Rectal smooth muscle tissue (tissue), 1 donor: Measurements from ENCODE around the gene ITGAE.
"Not testable (repeated sequence)": the region's sequence is repeated elsewhere in the genome, so short reads cannot be mapped to it uniquely, and the experiment has no call there.

ENCODE experiments used
- H3K27ac ChIP-seq: one replicate; pipeline ENCODE4 v1.7.0; 2013; ENCODE audit warnings: low read depth, low read length, inconsistent platforms
- H3K27me3 ChIP-seq: one replicate; pipeline ENCODE4 v1.7.0; 2013; ENCODE audit warnings: low read length; ENCODE audit not compliant: control insufficient read depth, insufficient read depth
- H3K36me3 ChIP-seq: one replicate; pipeline ENCODE4 v1.7.0; 2013; ENCODE audit warnings: low read length; ENCODE audit not compliant: control insufficient read depth, insufficient read depth
- H3K4me1 ChIP-seq: one replicate; pipeline ENCODE4 v1.7.0; 2013; ENCODE audit warnings: low read length; ENCODE audit not compliant: control insufficient read depth, insufficient read depth
- H3K4me3 ChIP-seq: one replicate; pipeline ENCODE4 v1.7.0; 2013; ENCODE audit warnings: low read length
- H3K9ac ChIP-seq: one replicate; pipeline ENCODE4 v1.7.0; 2013; ENCODE audit warnings: low read length

Gene ITGAE

GRCh38 chr17:3724378-3725077, 76.5 kb downstream of the ITGAE start:
- no peaks in the 10 kb centered on the region for H3K36me3 ChIP-seq
- no peak overlapping the region for H3K27ac ChIP-seq
- H3K9ac ChIP-seq: peak overlapping the region; percentile 30
- H3K4me3 ChIP-seq: peak overlapping the region; percentile 80
- no peaks in the 10 kb centered on the region for H3K27me3 ChIP-seq
- H3K4me1 ChIP-seq: peaks cover 13% of the 10 kb centered on the region

- Histone ChIP-seq H3K27me3 (no peaks in the 10 kb centered on the region), H3K36me3 (no peaks in the 10 kb centered on the region), H3K4me1 (peaks cover 13% of the 10 kb centered on the region), H3K27ac (peak within 1 kb of the TSS; percentile 91), H3K9ac (peak within 1 kb of the TSS; percentile 90), H3K4me3 (peak within 1 kb of the TSS; percentile 80)
Measured at GRCh38 chr17:3723556-3724377, 77.2 kb downstream of the ITGAE start, which contains the start of gene HASPIN. HASPIN (plus strand) TSS chr17:3723903; CDS start chr17:3723936, 33 bp downstream.

GRCh38 chr17:3723188-3723555, 77.8 kb downstream of the ITGAE start:
- Histone ChIP-seq H3K27me3 (no peaks in the 10 kb centered on the region), H3K4me3 (peak overlapping the region; percentile 80), H3K4me1 (peaks cover 13% of the 10 kb centered on the region), H3K27ac (peak overlapping the region; percentile 91), H3K36me3 (peaks cover 2% of the 10 kb centered on the region), H3K9ac (peak overlapping the region; percentile 90)

- Histone ChIP-seq H3K4me3 (peak overlapping the region; percentile 80), H3K27me3 (no peaks in the 10 kb centered on the region), H3K36me3 (peaks cover 4% of the 10 kb centered on the region), H3K9ac (peak overlapping the region; percentile 90), H3K4me1 (peaks cover 13% of the 10 kb centered on the region), H3K27ac (no peak overlapping the region)
Measured at GRCh38 chr17:3722716-3723115, 78.3 kb downstream of the ITGAE start.

GRCh38 chr17:3719265-3719664, 81.7 kb downstream of the ITGAE start:
- no peak overlapping the region for H3K9ac ChIP-seq
- no peak overlapping the region for H3K27ac ChIP-seq
- peaks cover 16% of the 10 kb centered on the region for H3K36me3 ChIP-seq
- peaks cover 9% of the 10 kb centered on the region for H3K4me1 ChIP-seq
- H3K4me3 ChIP-seq: no peak overlapping the region
- no peaks in the 10 kb centered on the region for H3K27me3 ChIP-seq

GRCh38 chr17:3718201-3718600, 82.8 kb downstream of the ITGAE start:
- Histone ChIP-seq H3K36me3 (peaks cover 16% of the 10 kb centered on the region), H3K4me3 (no peak overlapping the region), H3K4me1 (peaks cover 7% of the 10 kb centered on the region), H3K27me3 (no peaks in the 10 kb centered on the region), H3K9ac (no peak overlapping the region), H3K27ac (no peak overlapping the region)

- H3K27me3 ChIP-seq: no peaks in the 10 kb centered on the region
- no peak overlapping the region for H3K9ac ChIP-seq
- H3K36me3 ChIP-seq: peaks cover 16% of the 10 kb centered on the region
- H3K4me3 ChIP-seq: no peak overlapping the region
- H3K4me1 ChIP-seq: no peaks in the 10 kb centered on the region
- no peak overlapping the region for H3K27ac ChIP-seq
Measured at GRCh38 chr17:3715296-3715695, 85.7 kb downstream of the ITGAE start.

GRCh38 chr17:3712811-3713463, 88.1 kb downstream of the ITGAE start:
- peaks cover 13% of the 10 kb centered on the region for H3K36me3 ChIP-seq
- no peak overlapping the region for H3K27ac ChIP-seq
- H3K4me3 ChIP-seq: no peak overlapping the region
- H3K9ac ChIP-seq: no peak overlapping the region
- no peaks in the 10 kb centered on the region for H3K4me1 ChIP-seq
- no peaks in the 10 kb centered on the region for H3K27me3 ChIP-seq

- Histone ChIP-seq H3K36me3 (peaks cover 4% of the 10 kb centered on the region), H3K27ac (no peak overlapping the region), H3K27me3 (no peaks in the 10 kb centered on the region), H3K9ac (no peak overlapping the region), H3K4me3 (no peak overlapping the region), H3K4me1 (no peaks in the 10 kb centered on the region)
Measured at GRCh38 chr17:3710951-3711383, 90.0 kb downstream of the ITGAE start.

- Histone ChIP-seq H3K27me3 (no peaks in the 10 kb centered on the region), H3K9ac (no peak overlapping the region), H3K36me3 (no peaks in the 10 kb centered on the region)
Measured at GRCh38 chr17:3708366-3708765, 92.6 kb downstream of the ITGAE start.

GRCh38 chr17:3705718-3705984, 95.3 kb downstream of the ITGAE start:
- not testable (repeated sequence) for H3K4me1 ChIP-seq, H3K27me3 ChIP-seq, H3K4me3 ChIP-seq, H3K36me3 ChIP-seq, H3K9ac ChIP-seq, H3K27ac ChIP-seq

More at GRCh38 chr17:3708366-3708765, 92.6 kb downstream of the ITGAE start:
- Histone ChIP-seq H3K4me3 (no peak overlapping the region), H3K4me1 (no peaks in the 10 kb centered on the region), H3K27ac (no peak overlapping the region)

- Histone ChIP-seq H3K9ac (no peak overlapping the region), H3K27me3 (no peaks in the 10 kb centered on the region), H3K4me3 (no peak overlapping the region)
Measured at GRCh38 chr17:3704931-3705717, 95.9 kb downstream of the ITGAE start.

More at GRCh38 chr17:3704931-3705717, 95.9 kb downstream of the ITGAE start:
- no peaks in the 10 kb centered on the region for H3K36me3 ChIP-seq
- H3K27ac ChIP-seq: no peak overlapping the region
- no peaks in the 10 kb centered on the region for H3K4me1 ChIP-seq
